B cell (primary cell): ENCODE results near the gene SUCLG1. TPM values are rescaled to one million over a fixed set of nuclear protein-coding genes. Genes with fewer than 3 reads are reported as not detected.

Experiments used
- ATAC-seq: fragments of 200-7000 bp; cut with Tn5 transposase; one replicate; pipeline ENCODE4 v1.10.0; 2021; ENCODE audit warnings: low read depth, mild to moderate bottlenecking, moderate number of reproducible peaks, moderate library complexity
- CTCF ChIA-PET: fragments of 350-600 bp; sonication (Branson Sonifier 250); formaldehyde crosslinking; loops from one replicate; lab custom pipeline; 2021; ENCODE audit warnings: antibody characterized with exemption, inconsistent platforms; lab: Charles Lee
- POLR2A ChIA-PET: fragments of 350-600 bp; sonication (Branson Sonifier 250); formaldehyde crosslinking; loops from one replicate; lab custom pipeline; 2021; ENCODE audit warnings: antibody characterized with exemption; lab: Charles Lee
- DNase-seq: peaks from one replicate; pipeline ENCODE4 v3.0.0; 2013
- H2AFZ ChIP-seq: 2 replicates; pipeline ENCODE4 v1.6.1; 2012; ENCODE audit warnings: mild to moderate bottlenecking, low read depth, low read length; ENCODE audit not compliant: insufficient read depth, poor library complexity, severe bottlenecking
- H3K27ac ChIP-seq, 2 donors: 1 replicate in 1 of 2; 2 replicates in 1 of 2; pipeline ENCODE4 v1.5.1; 2012 to 2013; ENCODE audit warnings: low read length in 2 of 2, mild to moderate bottlenecking in 2 of 2, moderate library complexity in 1 of 2
- H3K27me3 ChIP-seq, 4 experiments: fragments of 200-600 bp in 1 of 4; sonication (generic) in 1 of 4; replicated peaks in 1 of 4; 1 replicate in 2 of 4; 2 replicates in 2 of 4; pipeline versions ENCODE4 v1.6.1 to v1.7.0; 2013 to 2016; ENCODE audit warnings: low read length in 3 of 4, mild to moderate bottlenecking in 2 of 4, mixed read lengths in 1 of 4, moderate library complexity in 1 of 4; ENCODE audit not compliant: insufficient read depth in 4 of 4, control insufficient read depth in 3 of 4; ENCODE audit errors: control extremely low read depth in 1 of 4
- H3K36me3 ChIP-seq, 2 experiments: replicated peaks in 1 of 2; 1 replicate in 1 of 2; 2 replicates in 1 of 2; pipeline versions ENCODE4 v1.6.1 to v1.7.1; 2013; ENCODE audit warnings: low read length in 1 of 2; ENCODE audit not compliant: insufficient read depth in 2 of 2, control insufficient read depth in 1 of 2; ENCODE audit errors: control extremely low read depth in 1 of 2, extremely low read depth in 1 of 2
- H3K4me1 ChIP-seq, 2 donors: fragments of 200-600 bp in 1 of 2; sonication (generic) in 1 of 2; 1 replicate in 1 of 2; 2 replicates in 1 of 2; pipeline versions ENCODE4 v1.5.1 to v1.6.1; 2013 to 2017; ENCODE audit warnings: low read length in 2 of 2; ENCODE audit not compliant: control insufficient read depth in 2 of 2, insufficient read depth in 2 of 2
- H3K4me2 ChIP-seq: replicated peaks from 2 replicates; pipeline ENCODE3; 2012; ENCODE audit warnings: mild to moderate bottlenecking, low read depth, low read length; ENCODE audit not compliant: poor library complexity, severe bottlenecking
- H3K4me3 ChIP-seq, 5 experiments: fragments of 200-600 bp in 1 of 5; sonication (generic) in 1 of 5; 1 replicate in 3 of 5; 2 replicates in 2 of 5; pipeline versions ENCODE4 v1.5.1 to v1.7.0; 2011 to 2016; ENCODE audit warnings: low read length in 4 of 5, mild to moderate bottlenecking in 4 of 5, low read depth in 2 of 5, control low read depth in 1 of 5, moderate library complexity in 1 of 5; ENCODE audit not compliant: insufficient read depth in 1 of 5; ENCODE audit errors: control extremely low read depth in 1 of 5, extremely low read depth in 1 of 5
- H3K79me2 ChIP-seq: fragments of 200-600 bp; sonication (generic); one replicate; pipeline ENCODE4 v1.6.0; 2016; ENCODE audit warnings: low read length; ENCODE audit not compliant: control insufficient read depth, insufficient read depth
- H3K9ac ChIP-seq: fragments of 200-600 bp; sonication (generic); 2 replicates; pipeline ENCODE4 v1.6.1; 2017; ENCODE audit warnings: mild to moderate bottlenecking, low read length, moderate library complexity
- H3K9me3 ChIP-seq, 3 donors: one replicate each; pipeline versions ENCODE4 v1.6.1 to v1.7.1; 2013; ENCODE audit warnings: low read length in 2 of 3; ENCODE audit not compliant: control insufficient read depth in 2 of 3, insufficient read depth in 1 of 3; ENCODE audit errors: control extremely low read depth in 1 of 3
- H4K20me1 ChIP-seq: 2 replicates; pipeline ENCODE4 v1.6.0; 2012; ENCODE audit warnings: mild to moderate bottlenecking, low read length; ENCODE audit not compliant: insufficient read depth, control insufficient read depth, poor library complexity, severe bottlenecking
- H3K27ac Mint-ChIP-seq: one replicate; pipeline ENCODE4 v1.8.0; 2021; ENCODE audit warnings: mixed read lengths
- H3K27me3 Mint-ChIP-seq: one replicate; pipeline ENCODE4 v1.8.0; 2021; ENCODE audit warnings: mixed read lengths
- H3K4me1 Mint-ChIP-seq: one replicate; pipeline ENCODE4 v1.8.0; 2021; ENCODE audit warnings: mixed read lengths
- H3K4me3 Mint-ChIP-seq: one replicate; pipeline ENCODE4 v1.8.0; 2021; ENCODE audit warnings: mixed read lengths
- H3K9me3 Mint-ChIP-seq: one replicate; pipeline ENCODE4 v1.8.0; 2022; ENCODE audit warnings: mixed read lengths; ENCODE audit not compliant: insufficient read depth
- EZH2 ChIP-seq: IDR thresholded peaks from 2 replicates; pipeline ENCODE4 v1.6.1; 2012; ENCODE audit warnings: borderline replicate concordance, low read depth, mild to moderate bottlenecking, moderate library complexity, low read length; ENCODE audit not compliant: insufficient read depth, poor library complexity, severe bottlenecking
- WGBS: methylation state at CpG from one replicate; pipeline ENCODE4 v1.1.5; 2013; ENCODE audit warnings: missing lambda C conversion rate; ENCODE audit not compliant: insufficient coverage; 5-methylcytosine and 5-hydroxymethylcytosine counted together
- intact Hi-C: fragments of 100-400 bp; cut with micrococcal nuclease; formaldehyde crosslinking; loops from one replicate; pipeline ENCODE4 v1.10.0; 2022
- polyA plus RNA-seq: library from polyadenylated mRNA; depleted of rRNA; stranded (reverse); fragments of >200 nt; gene quantifications from 2 replicates; pipeline ENCODE4 v1.2.3, GENCODE V29; 2012
- total RNA-seq, 2 donors: library from RNA; stranded (reverse); fragments of 120-200 nt in 1 of 2; gene quantifications; 1 replicate in 1 of 2; 2 replicates in 1 of 2; pipeline versions ENCODE4 v1.2.3 to v1.2.4, GENCODE V29; 2013 to 2022
- TF ChIP-seq, protein P1 (sequence below): fragments of 200-600 bp; IDR thresholded peaks from one replicate; pipeline ENCODE4 v1.8.0; 2022; ENCODE audit warnings: antibody characterized with exemption, mild to moderate bottlenecking

Gene SUCLG1
- total and polyA plus RNA-seq, 2 donors (not counting 1 experiment from before 2014, with no cell fraction given) = 16.1 to 31.8 TPM

DNA sequence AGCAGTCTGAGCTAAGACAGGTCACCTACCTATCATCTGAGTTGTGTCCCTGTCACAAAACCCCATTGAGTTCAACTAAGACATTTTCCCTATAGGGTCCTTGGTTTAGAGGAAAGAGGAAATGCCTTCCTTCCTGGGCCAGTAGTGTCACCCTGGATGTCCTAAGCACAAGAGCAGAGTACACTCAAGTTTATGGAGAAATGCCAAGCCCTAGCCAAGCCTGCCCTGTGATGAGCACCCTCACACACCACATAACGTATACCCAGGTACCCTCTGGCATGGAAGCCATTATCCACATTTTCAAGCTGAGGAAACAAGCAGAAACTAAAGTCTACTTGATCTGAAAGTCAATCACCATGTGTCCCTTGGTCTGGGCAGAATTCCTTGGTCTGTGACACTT lies 37.3 kb downstream of the SUCLG1 start:
- Histone ChIP-seq H3K36me3 (peaks cover 6 to 16% of the 10 kb centered on the region in 2 experiments), H3K4me3 (no peak overlapping the region), H3K27ac (no peak overlapping the region), H4K20me1 (no peaks in the 10 kb centered on the region), H3K9me3 (no peaks in the 10 kb centered on the region), H3K4me2 (no peak overlapping the region), H3K9ac (no peak overlapping the region), H2AFZ (no peak overlapping the region), H3K79me2 (no peaks in the 10 kb centered on the region), H3K4me1 (no peaks in the 10 kb centered on the region), H3K27me3 (no peaks in the 10 kb centered on the region)
- H3K27me3 Mint-ChIP-seq = no peaks in the 10 kb centered on the region
- TF ChIP-seq, protein P1, sequence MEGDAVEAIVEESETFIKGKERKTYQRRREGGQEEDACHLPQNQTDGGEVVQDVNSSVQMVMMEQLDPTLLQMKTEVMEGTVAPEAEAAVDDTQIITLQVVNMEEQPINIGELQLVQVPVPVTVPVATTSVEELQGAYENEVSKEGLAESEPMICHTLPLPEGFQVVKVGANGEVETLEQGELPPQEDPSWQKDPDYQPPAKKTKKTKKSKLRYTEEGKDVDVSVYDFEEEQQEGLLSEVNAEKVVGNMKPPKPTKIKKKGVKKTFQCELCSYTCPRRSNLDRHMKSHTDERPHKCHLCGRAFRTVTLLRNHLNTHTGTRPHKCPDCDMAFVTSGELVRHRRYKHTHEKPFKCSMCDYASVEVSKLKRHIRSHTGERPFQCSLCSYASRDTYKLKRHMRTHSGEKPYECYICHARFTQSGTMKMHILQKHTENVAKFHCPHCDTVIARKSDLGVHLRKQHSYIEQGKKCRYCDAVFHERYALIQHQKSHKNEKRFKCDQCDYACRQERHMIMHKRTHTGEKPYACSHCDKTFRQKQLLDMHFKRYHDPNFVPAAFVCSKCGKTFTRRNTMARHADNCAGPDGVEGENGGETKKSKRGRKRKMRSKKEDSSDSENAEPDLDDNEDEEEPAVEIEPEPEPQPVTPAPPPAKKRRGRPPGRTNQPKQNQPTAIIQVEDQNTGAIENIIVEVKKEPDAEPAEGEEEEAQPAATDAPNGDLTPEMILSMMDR = no peak
- TF ChIP-seq EZH2 = no peak
- intact Hi-C loops = no loop called here
- no peak overlapping the region for H3K4me3 Mint-ChIP-seq
- no peak overlapping the region for H3K27ac Mint-ChIP-seq
- ChIA-PET POLR2A (no interaction called here), CTCF (no interaction called here)
- no peaks in the 10 kb centered on the region for H3K9me3 Mint-ChIP-seq
- DNase-seq = no peak
- WGBS = 100% methylated on average over 1 of the region's 1 CpG
- H3K4me1 Mint-ChIP-seq = no peaks in the 10 kb centered on the region
- no peak for ATAC-seq

DNA sequence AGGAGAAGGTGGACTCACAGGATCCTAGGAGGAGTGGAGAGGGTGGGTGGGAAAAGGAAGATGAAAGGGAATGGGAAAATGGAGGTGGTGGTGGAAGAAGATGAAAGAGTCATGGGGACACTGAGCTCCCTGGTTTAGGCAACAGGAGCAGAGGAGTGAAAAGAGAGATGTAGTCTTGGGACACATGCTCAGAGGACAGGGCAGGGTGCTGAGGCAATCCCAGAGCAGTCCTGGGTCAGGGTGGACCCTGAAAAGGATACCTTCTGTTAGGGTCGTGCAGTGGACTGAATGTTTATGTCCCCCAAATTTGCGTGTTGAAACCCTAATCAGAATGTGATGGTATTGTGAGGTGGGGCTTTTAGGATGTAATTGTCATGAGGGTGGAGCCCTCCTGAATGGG lies 37.9 kb downstream of the SUCLG1 start:
- intact Hi-C loops = no loop called here
- ATAC-seq (no peak), DNase-seq (no peak)
- no peaks in the 10 kb centered on the region for H3K4me1 Mint-ChIP-seq
- Histone ChIP-seq H3K4me2 (no peak overlapping the region), H3K9me3 (no peaks in the 10 kb centered on the region), H3K27me3 (no peaks in the 10 kb centered on the region), H3K4me1 (no peaks in the 10 kb centered on the region), H3K36me3 (peaks cover 6 to 16% of the 10 kb centered on the region in 2 experiments), H3K27ac (no peak overlapping the region), H4K20me1 (no peaks in the 10 kb centered on the region), H2AFZ (no peak overlapping the region), H3K79me2 (no peaks in the 10 kb centered on the region), H3K4me3 (no peak overlapping the region), H3K9ac (no peak overlapping the region)
- no peaks in the 10 kb centered on the region for H3K27me3 Mint-ChIP-seq
- H3K9me3 Mint-ChIP-seq = no peaks in the 10 kb centered on the region
- TF ChIP-seq, protein P1 = no peak
- TF ChIP-seq EZH2 = no peak
- H3K4me3 Mint-ChIP-seq = no peak overlapping the region
- H3K27ac Mint-ChIP-seq = no peak overlapping the region
- CTCF ChIA-PET = no interaction called here
- POLR2A ChIA-PET = no interaction called here
- WGBS = 87% methylated on average over 2 of the region's 2 CpGs
